Adipocyte (in vitro differentiated cells): Measurements from ENCODE around the gene CETP.
A peak's percentile ranks its signal among the peaks of the same experiment; 100 is the strongest.
"Not testable (repeated sequence)": the region's sequence is repeated elsewhere in the genome, so short reads cannot be mapped to it uniquely, and the experiment has no call there.

Source experiments
- DNase-seq: peaks from one replicate; pipeline ENCODE4 v3.0.0-alpha.2; 2015; ENCODE audit warnings: low read depth
- H3K27me3 ChIP-seq: replicated peaks from 2 replicates; pipeline ENCODE4 v1.7.0; 2013; ENCODE audit warnings: mild to moderate bottlenecking, low read length, moderate library complexity; ENCODE audit not compliant: control insufficient read depth, insufficient read depth
- H3K36me3 ChIP-seq: 2 replicates; pipeline ENCODE4 v1.7.0; 2013; ENCODE audit warnings: low read length, mild to moderate bottlenecking, moderate library complexity; ENCODE audit not compliant: control insufficient read depth, insufficient read depth, severe bottlenecking
- H3K4me1 ChIP-seq: 2 replicates; pipeline ENCODE4 v1.7.0; 2013; ENCODE audit warnings: mild to moderate bottlenecking, low read length, moderate library complexity; ENCODE audit not compliant: control insufficient read depth, insufficient read depth
- H3K4me3 ChIP-seq: 2 replicates; pipeline ENCODE4 v1.7.0; 2013; ENCODE audit warnings: mild to moderate bottlenecking, low read length, moderate library complexity
- H3K9ac ChIP-seq: 2 replicates; pipeline ENCODE4 v1.7.0; 2013; ENCODE audit warnings: mild to moderate bottlenecking, low read length, moderate library complexity
- H3K9me3 ChIP-seq: 2 replicates; pipeline ENCODE4 v1.7.0; 2013; ENCODE audit warnings: mild to moderate bottlenecking, low read length, moderate library complexity; ENCODE audit not compliant: control insufficient read depth

Gene CETP

DNA sequence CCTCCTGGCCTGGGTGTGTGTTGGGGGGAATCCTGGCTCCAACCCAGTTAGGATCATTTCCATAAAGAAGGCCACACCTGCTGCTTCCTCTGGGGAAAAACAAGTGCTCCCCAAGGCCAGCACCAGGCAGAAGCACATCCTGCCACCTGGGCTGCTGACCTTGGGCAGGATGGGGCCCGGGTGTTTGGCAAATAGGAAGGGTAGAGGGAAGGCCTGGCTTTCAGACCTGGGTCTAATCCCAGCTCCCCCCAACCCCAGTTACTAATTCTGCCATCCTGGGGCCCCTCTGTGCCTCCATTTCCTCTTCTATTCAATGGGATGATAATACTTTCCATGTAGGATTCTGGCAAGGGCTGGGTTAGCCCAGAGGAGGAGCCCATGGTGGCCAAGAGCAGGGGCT is 24.6 kb downstream of the CETP start:
- H3K4me3 ChIP-seq, result no peak overlapping the region
- DNase-seq, result no peak
- no peaks in the 10 kb centered on the region for H3K27me3 ChIP-seq
- no peaks in the 10 kb centered on the region for H3K36me3 ChIP-seq
- no peak overlapping the region for H3K9ac ChIP-seq
- peaks cover 42% of the 10 kb centered on the region for H3K4me1 ChIP-seq
- H3K9me3 ChIP-seq, result no peaks in the 10 kb centered on the region

- DNase-seq, H3K36me3 ChIP-seq, H3K27me3 ChIP-seq, H3K9ac ChIP-seq, H3K4me3 ChIP-seq, H3K9me3 ChIP-seq: not testable (repeated sequence)
- H3K4me1 ChIP-seq, result peaks cover 47% of the 10 kb centered on the region
Observed at GRCh38 chr16:56986908-56987307, 25.2 kb downstream of the CETP start.

DNA sequence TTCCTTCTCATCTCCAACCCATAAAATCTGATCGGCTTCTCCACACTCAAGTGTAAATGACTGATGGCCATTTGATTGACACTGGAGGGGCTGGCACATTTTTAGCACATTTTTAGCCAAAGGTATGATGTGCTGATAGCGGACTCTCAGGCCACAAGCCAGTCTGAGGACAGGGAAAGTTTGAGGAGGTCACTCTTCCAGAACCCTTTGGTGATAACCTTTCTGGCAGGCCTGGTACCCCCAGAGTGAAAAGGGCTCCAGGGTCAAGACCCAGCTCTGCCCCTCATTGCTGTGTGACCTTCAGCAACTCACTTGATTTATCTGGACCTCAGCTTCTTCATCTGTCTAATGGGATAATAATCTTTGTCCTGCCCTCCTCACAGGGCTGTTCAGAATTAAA is 25.9 kb downstream of the CETP start:
- Histone ChIP-seq H3K9ac (no peak overlapping the region), H3K27me3 (no peaks in the 10 kb centered on the region), H3K9me3 (no peaks in the 10 kb centered on the region), H3K36me3 (no peaks in the 10 kb centered on the region), H3K4me3 (no peak overlapping the region), H3K4me1 (peaks cover 49% of the 10 kb centered on the region)
- no peak for DNase-seq

GRCh38 chr16:56988161-56988947 is 26.6 kb downstream of the CETP start:
- H3K4me1 ChIP-seq, result peaks cover 49% of the 10 kb centered on the region
- H3K36me3 ChIP-seq, result no peaks in the 10 kb centered on the region
- no peaks in the 10 kb centered on the region for H3K9me3 ChIP-seq
- peak overlapping the region; percentile 89 for H3K9ac ChIP-seq
- peak overlapping the region; percentile 89 for H3K4me3 ChIP-seq
- H3K27me3 ChIP-seq, result no peaks in the 10 kb centered on the region
- DNase-seq, result peak; percentile 56

- DNase-seq, result peak; percentile 95
- H3K4me3 ChIP-seq, result peak within 1 kb of the TSS; percentile 89
- no peaks in the 10 kb centered on the region for H3K27me3 ChIP-seq
- H3K9ac ChIP-seq, result peak within 1 kb of the TSS; percentile 89
- no peaks in the 10 kb centered on the region for H3K36me3 ChIP-seq
- peaks cover 49% of the 10 kb centered on the region for H3K4me1 ChIP-seq
- no peaks in the 10 kb centered on the region for H3K9me3 ChIP-seq
Observed at GRCh38 chr16:56988948-56989945, 27.5 kb downstream of the CETP start, which contains the start of gene NLRC5. TSS of gene NLRC5 (plus strand) at chr16:56989557. CDS start at chr16:57020713, 31,156 bp downstream.

GRCh38 chr16:56989988-56990387 is 28.2 kb downstream of the CETP start:
- no peaks in the 10 kb centered on the region for H3K9me3 ChIP-seq
- no peaks in the 10 kb centered on the region for H3K36me3 ChIP-seq
- no peaks in the 10 kb centered on the region for H3K27me3 ChIP-seq
- peak overlapping the region; percentile 89 for H3K9ac ChIP-seq
- no peak for DNase-seq
- peak overlapping the region; percentile 89 for H3K4me3 ChIP-seq
- H3K4me1 ChIP-seq, result peaks cover 44% of the 10 kb centered on the region

- peak overlapping the region; percentile 89 for H3K4me3 ChIP-seq
- H3K4me1 ChIP-seq, result peaks cover 38% of the 10 kb centered on the region
- H3K36me3 ChIP-seq, result no peaks in the 10 kb centered on the region
- no peaks in the 10 kb centered on the region for H3K9me3 ChIP-seq
- no peak for DNase-seq
- H3K9ac ChIP-seq, result peak overlapping the region; percentile 89
- no peaks in the 10 kb centered on the region for H3K27me3 ChIP-seq
Observed at GRCh38 chr16:56990407-56991286, 28.9 kb downstream of the CETP start.

DNA sequence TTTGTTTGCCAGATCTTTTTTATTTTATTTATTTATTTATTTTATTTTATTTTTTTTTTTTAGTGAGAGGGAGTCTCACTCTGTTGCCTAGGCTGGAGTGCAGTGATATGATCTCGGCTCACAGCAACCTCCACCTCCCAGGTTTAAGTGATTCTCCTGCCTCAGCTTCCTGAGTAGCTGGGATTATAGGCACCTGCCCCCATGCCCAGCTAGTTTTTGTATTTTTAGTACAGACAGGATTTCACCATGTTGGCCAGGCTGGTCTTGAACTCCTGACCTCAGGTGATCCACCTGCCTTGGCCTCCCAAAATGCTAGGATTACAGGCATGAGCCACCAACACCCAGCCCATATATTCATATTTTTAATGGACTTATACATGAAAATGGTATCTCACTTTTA is 30.7 kb downstream of the CETP start:
- not testable (repeated sequence) for H3K36me3 ChIP-seq, H3K9me3 ChIP-seq, H3K4me3 ChIP-seq, DNase-seq, H3K27me3 ChIP-seq, H3K9ac ChIP-seq
- peaks cover 33% of the 10 kb centered on the region for H3K4me1 ChIP-seq

GRCh38 chr16:56993204-56993603 is 31.5 kb downstream of the CETP start:
- no peak overlapping the region for H3K9ac ChIP-seq
- H3K4me3 ChIP-seq, result no peak overlapping the region
- H3K27me3 ChIP-seq, result no peaks in the 10 kb centered on the region
- H3K9me3 ChIP-seq, result no peaks in the 10 kb centered on the region
- no peak for DNase-seq
- H3K36me3 ChIP-seq, result no peaks in the 10 kb centered on the region
- peaks cover 31% of the 10 kb centered on the region for H3K4me1 ChIP-seq

GRCh38 chr16:56994311-56994710 is 32.6 kb downstream of the CETP start:
- Histone ChIP-seq H3K4me3 (no peak overlapping the region), H3K4me1 (peaks cover 25% of the 10 kb centered on the region), H3K27me3 (no peaks in the 10 kb centered on the region), H3K36me3 (no peaks in the 10 kb centered on the region), H3K9me3 (no peaks in the 10 kb centered on the region), H3K9ac (no peak overlapping the region)
- DNase-seq, result no peak
